IMR-90 (cell line): Measurements from ENCODE around the gene KDM6B. TPM values are rescaled to one million over a fixed set of nuclear protein-coding genes. Genes with fewer than 3 reads are reported as not detected.

Experiments
- ATAC-seq: fragments of 200-7000 bp; cut with Tn5 transposase; 2 replicates; pipeline ENCODE4 v1.9.1; 2020; ENCODE audit warnings: low read depth, mild to moderate bottlenecking, moderate library complexity
- BruUV-seq: library from RNA; stranded (reverse); fragments of 400-500 nt; replicated peaks from 2 replicates; lab custom pipeline; 2021; lab: Mats Ljungman, UMichigan
- CTCF ChIA-PET: fragments of 300-600 bp; formaldehyde crosslinking; extraction: SDS; loops from one replicate; lab custom pipeline; 2021; ENCODE audit warnings: antibody characterized with exemption; lab: Yijun Ruan, JAX
- POLR2A ChIA-PET: fragments of 300-600 bp; sonication (Branson Sonifier 250); formaldehyde crosslinking; loops from one replicate; lab custom pipeline; 2022; ENCODE audit warnings: antibody characterized with exemption; ENCODE audit not compliant: unreplicated experiment; lab: Charles Lee
- DNase-seq: peaks from one replicate; pipeline ENCODE4 v3.0.0; 2013
- H2AFZ ChIP-seq: replicated peaks from 2 replicates; pipeline ENCODE3; 2013; ENCODE audit warnings: low read length, mild to moderate bottlenecking; ENCODE audit not compliant: poor library complexity
- H2AK5ac ChIP-seq: 2 replicates; pipeline ENCODE4 v1.6.1; 2013; ENCODE audit warnings: low read depth, low read length, inconsistent platforms
- H2AK9ac ChIP-seq: replicated peaks from 2 replicates; pipeline ENCODE3; 2013; ENCODE audit warnings: mild to moderate bottlenecking, low read depth, low read length, moderate library complexity; ENCODE audit not compliant: poor library complexity
- H2BK120ac ChIP-seq: 2 replicates; pipeline ENCODE4 v1.6.1; 2013; ENCODE audit warnings: low read depth, low read length, inconsistent platforms
- H2BK15ac ChIP-seq: 3 replicates; pipeline ENCODE4 v1.6.1; 2013; ENCODE audit warnings: low read depth, low read length, inconsistent platforms
- H2BK20ac ChIP-seq: 2 replicates; pipeline ENCODE4 v1.6.1; 2013; ENCODE audit warnings: low read depth, mild to moderate bottlenecking, inconsistent platforms, low read length, moderate library complexity
- H2BK5ac ChIP-seq: 2 replicates; pipeline ENCODE4 v1.6.1; 2013; ENCODE audit warnings: mild to moderate bottlenecking, low read depth, low read length, inconsistent platforms; ENCODE audit not compliant: poor library complexity, severe bottlenecking
- H3K14ac ChIP-seq: replicated peaks from 2 replicates; pipeline ENCODE4 v1.6.1; 2013; ENCODE audit warnings: low read depth, low read length, inconsistent platforms
- H3K18ac ChIP-seq: 2 replicates; pipeline ENCODE4 v1.6.1; 2013; ENCODE audit warnings: low read depth, low read length, control low read depth
- H3K23ac ChIP-seq: 2 replicates; pipeline ENCODE4 v1.6.1; 2013; ENCODE audit warnings: low read depth, low read length, inconsistent platforms
- H3K27ac ChIP-seq: 2 replicates; pipeline ENCODE4 v1.5.1; 2013; ENCODE audit warnings: mild to moderate bottlenecking, control low read depth, low read length; ENCODE audit not compliant: insufficient read depth
- H3K27me3 ChIP-seq: 2 replicates; pipeline ENCODE4 v1.6.1; 2013; ENCODE audit warnings: low read length; ENCODE audit not compliant: control insufficient read depth, insufficient read depth
- H3K36me3 ChIP-seq: 2 replicates; pipeline ENCODE4 v1.6.1; 2013; ENCODE audit warnings: low read length, mixed read lengths; ENCODE audit not compliant: control insufficient read depth, insufficient read depth
- H3K4ac ChIP-seq: 2 replicates; pipeline ENCODE4 v1.6.1; 2013; ENCODE audit warnings: low read depth, low read length, inconsistent platforms
- H3K4me1 ChIP-seq: 2 replicates; pipeline ENCODE4 v1.6.1; 2013; ENCODE audit warnings: low read length, mixed read lengths; ENCODE audit not compliant: control insufficient read depth, insufficient read depth
- H3K4me2 ChIP-seq: 2 replicates; pipeline ENCODE4 v1.6.1; 2013; ENCODE audit warnings: low read depth, mild to moderate bottlenecking, control low read depth, low read length, moderate library complexity
- H3K4me3 ChIP-seq: 2 replicates; pipeline ENCODE4 v1.5.1; 2013; ENCODE audit warnings: low read depth, mild to moderate bottlenecking, control low read depth, low read length, moderate library complexity; ENCODE audit not compliant: insufficient read depth
- H3K56ac ChIP-seq: 2 replicates; pipeline ENCODE4 v1.6.1; 2013; ENCODE audit warnings: low read length, inconsistent platforms; ENCODE audit not compliant: insufficient read depth; ENCODE audit errors: extremely low read depth
- H3K79me1 ChIP-seq, 2 experiments: 2 replicates each; pipeline ENCODE4 v1.6.1; 2013; ENCODE audit warnings: low read length in 2 of 2, inconsistent platforms in 1 of 2, low read depth in 1 of 2
- H3K9ac ChIP-seq: 2 replicates; pipeline ENCODE4 v1.6.1; 2013; ENCODE audit warnings: low read depth, low read length, control low read depth
- H3K9me1 ChIP-seq: 2 replicates; pipeline ENCODE4 v1.6.1; 2013; ENCODE audit warnings: low read length, inconsistent platforms; ENCODE audit not compliant: insufficient read depth
- H3K9me3 ChIP-seq: 2 replicates; pipeline ENCODE4 v1.6.1; 2013; ENCODE audit warnings: low read length; ENCODE audit not compliant: control insufficient read depth, insufficient read depth
- H4K20me1 ChIP-seq: 2 replicates; pipeline ENCODE4 v1.6.1; 2013; ENCODE audit warnings: low read length, inconsistent platforms; ENCODE audit not compliant: insufficient read depth
- H4K5ac ChIP-seq: 2 replicates; pipeline ENCODE4 v1.6.1; 2013; ENCODE audit warnings: mild to moderate bottlenecking, low read depth, low read length, control low read depth
- H4K8ac ChIP-seq, 2 experiments: 2 replicates each; pipeline ENCODE4 v1.6.1; 2013; ENCODE audit warnings: low read depth in 2 of 2, low read length in 2 of 2, control low read depth in 1 of 2, inconsistent platforms in 1 of 2
- H4K91ac ChIP-seq: 2 replicates; pipeline ENCODE4 v1.6.1; 2013; ENCODE audit warnings: low read depth, low read length, inconsistent platforms; ENCODE audit not compliant: insufficient read depth
- CHD1 ChIP-seq: IDR thresholded peaks from 2 replicates; pipeline ENCODE4 v1.6.1; 2012; ENCODE audit warnings: low read depth, low read length, improper control_type of control experiment
- CTCF ChIP-seq: conservative IDR thresholded peaks from 2 replicates; pipeline ENCODE4 v1.5.1; 2012; ENCODE audit warnings: mild to moderate bottlenecking, low read depth, low read length, improper control_type of control experiment
- MAZ ChIP-seq: IDR thresholded peaks from 2 replicates; pipeline ENCODE4 v1.6.1; 2012; ENCODE audit warnings: low read depth, mild to moderate bottlenecking, low read length, improper control_type of control experiment, moderate library complexity, borderline replicate concordance
- RAD21 ChIP-seq: IDR thresholded peaks from 2 replicates; pipeline ENCODE4 v1.6.1; 2012; ENCODE audit warnings: low read length, improper control_type of control experiment
- RCOR1 ChIP-seq: IDR thresholded peaks from 2 replicates; pipeline ENCODE4 v1.6.1; 2012; ENCODE audit warnings: mild to moderate bottlenecking, low read length, improper control_type of control experiment; ENCODE audit not compliant: insufficient replicate concordance
- SMC3 ChIP-seq: fragments of 150-350 bp; IDR thresholded peaks from 2 replicates; pipeline ENCODE4 v1.6.1; 2016; ENCODE audit warnings: low read depth, mild to moderate bottlenecking, antibody characterized with exemption, low read length, moderate library complexity
- WGBS, 2 experiments: methylation state at CpG; one replicate each; pipeline versions ENCODE4 v1.1.5 to v1.1.7; 2013; ENCODE audit warnings: missing lambda C conversion rate in 2 of 2; ENCODE audit not compliant: insufficient read length in 1 of 2; ENCODE audit errors: extremely low coverage in 2 of 2; 5-methylcytosine and 5-hydroxymethylcytosine counted together
- dilution Hi-C: fragments of 300-500 bp; cut with HindIII; formaldehyde crosslinking; loops from one replicate; pipeline ENCODE4 v1.14.3; 2018; ENCODE audit warnings: low sequenced_read_pairs; ENCODE audit not compliant: unreplicated experiment
- in situ Hi-C: fragments of 300-500 bp; cut with MboI; formaldehyde crosslinking; loops from 3 replicates; pipeline ENCODE4 v1.14.3; 2019; ENCODE audit warnings: low sequenced_read_pairs, inconsistent platforms, mixed read lengths
- intact Hi-C: fragments of 100-400 bp; cut with micrococcal nuclease; formaldehyde crosslinking; loops from 2 replicates; pipeline ENCODE4 v1.10.0; 2022
- polyA plus RNA-seq, 3 experiments: library from polyadenylated mRNA; depleted of rRNA; stranded (reverse); fragments of >200 nt; gene quantifications; 2 replicates each; pipeline ENCODE4 v1.2.3, GENCODE V29; 2012; ENCODE audit warnings: low replicate concordance in 1 of 3
- total RNA-seq: library from RNA; depleted of rRNA; stranded (reverse); fragments of >200 nt; gene quantifications from 2 replicates; pipeline ENCODE4 v1.2.3, GENCODE V29; 2012

The KDM6B gene
- total and polyA plus RNA-seq, 2 of the 4 experiments (the other 2 are of a cell fraction): 0.72 to 3.5 TPM

DNA sequence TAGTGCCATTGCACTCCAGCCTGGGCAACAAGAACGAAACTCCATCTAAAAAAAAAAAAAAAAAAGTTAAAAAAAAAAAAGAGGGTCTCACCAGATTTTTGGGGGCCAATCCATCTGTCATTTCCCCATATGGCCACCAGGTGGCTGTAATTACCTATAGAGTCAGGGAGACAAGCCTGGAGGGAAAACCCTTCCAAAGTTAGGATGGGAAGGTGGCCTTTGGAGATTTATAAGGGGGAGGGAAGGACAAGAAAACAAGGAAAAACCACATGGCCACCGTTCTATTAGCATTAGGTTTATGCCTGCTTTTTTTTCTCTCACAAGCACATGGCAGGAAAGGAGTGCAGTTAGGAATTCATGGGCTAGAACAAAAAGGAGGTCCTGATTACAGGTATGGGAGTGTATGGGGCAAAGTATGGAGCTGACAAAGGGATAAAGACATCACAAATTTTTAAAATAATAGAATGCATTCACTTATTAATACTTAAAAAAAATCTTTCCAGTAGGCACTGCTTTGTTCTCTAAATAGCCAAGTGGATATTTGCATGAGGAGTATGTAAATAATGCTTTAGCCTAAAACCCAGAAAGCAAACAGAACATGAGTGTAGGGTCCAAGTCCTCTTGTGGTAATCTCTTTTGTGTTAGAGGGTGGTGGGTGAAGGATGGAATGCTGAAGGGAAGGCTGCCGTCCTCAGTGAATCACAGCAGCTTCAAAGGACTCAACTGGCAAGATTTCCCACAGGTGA is 28.8 kb downstream of the KDM6B start:
- Histone ChIP-seq H2AK9ac (no peak overlapping the region), H2BK15ac (no peak overlapping the region), H4K91ac (no peak overlapping the region), H2AFZ (no peak overlapping the region), H3K14ac (no peak overlapping the region), H3K79me1 (peaks cover 24 to 50% of the 10 kb centered on the region in 2 experiments), H4K20me1 (peaks cover 3% of the 10 kb centered on the region; the same call in 1 of the 2 replicates), H4K5ac (no peak overlapping the region), H3K56ac (no peak overlapping the region), H2BK20ac (no peak overlapping the region), H3K9me1 (no peaks in the 10 kb centered on the region), H3K23ac (no peak overlapping the region), H2BK5ac (no peak overlapping the region), H3K27ac (no peak overlapping the region), H3K27me3 (no peaks in the 10 kb centered on the region), H3K18ac (no peak overlapping the region), H3K4ac (no peak overlapping the region), H2BK120ac (no peak overlapping the region), H4K8ac (no peak overlapping the region), H3K4me3 (no peak overlapping the region), H3K36me3 (peaks cover 11% of the 10 kb centered on the region), H3K4me1 (peaks cover 7% of the 10 kb centered on the region), H3K9ac (no peak overlapping the region), H3K4me2 (no peak overlapping the region), H2AK5ac (no peak overlapping the region), H3K9me3 (no peaks in the 10 kb centered on the region)
- TF ChIP-seq CTCF (peak; percentile 75), RCOR1 (no peak), SMC3 (peak; percentile 90), CHD1 (no peak), RAD21 (peak; percentile 83), MAZ (no peak)
- intact Hi-C loops: loop anchor here (1.0 to 2.0 kb wide), 4 partner anchors 26 to 194 kb away; partner anchors contain the start of gene CHD3
- in situ Hi-C loops: loop anchor here (5.0 kb wide), 1 partner anchor 34 kb away; no protein-coding TSS in a partner anchor
- no TSS peak for BruUV-seq
- WGBS, 2 experiments: no CpG with 5 or more reads among the region's 3 CpGs
- dilution Hi-C loops: no loop called here
- ATAC-seq: no peak
- CTCF ChIA-PET: interaction anchor here (0.6 to 1.1 kb wide), 4 partner anchors 23 to 179 kb away, joined by 3 to 6 read pairs (median 4); no protein-coding TSS in a partner anchor
- DNase-seq: peak; percentile 54
- POLR2A ChIA-PET: interaction anchor here (0.7 kb wide), 1 partner anchor 26 kb away, joined by 9 read pairs; no protein-coding TSS in a partner anchor
